Right lobe of liver (tissue), 6 donors: Measurements from ENCODE around the gene ATP13A2. TPM values are rescaled to one million over a fixed set of nuclear protein-coding genes. Genes with fewer than 3 reads are reported as not detected.
A peak's percentile ranks its signal among the peaks of the same experiment; 100 is the strongest.

Source experiments
- ATAC-seq, 4 donors: fragments of 200-7000 bp; cut with Tn5 transposase; one replicate each; pipeline ENCODE4 v1.9.1; 2020; ENCODE audit warnings: mild to moderate bottlenecking in 4 of 4, moderate library complexity in 4 of 4
- DNase-seq, 3 donors: peaks; one replicate each; pipeline ENCODE4 v3.0.0-alpha.2; 2020
- H3K27ac ChIP-seq, 3 donors: fragments of 200-600 bp; one replicate each; pipeline ENCODE4 v1.8.0; 2022
- H3K27me3 ChIP-seq, 2 donors: fragments of 200-600 bp; one replicate each; pipeline ENCODE4 v1.8.0; 2022
- H3K36me3 ChIP-seq, 4 donors: fragments of 200-600 bp; sonication (generic) in 1 of 4; one replicate each; pipeline versions ENCODE4 v1.5.1 to v1.8.0; 2017 to 2022; ENCODE audit warnings: control low read depth in 1 of 4
- H3K4me1 ChIP-seq, 4 donors: fragments of 200-600 bp; sonication (generic) in 1 of 4; one replicate each; pipeline versions ENCODE4 v1.5.1 to v1.8.0; 2017 to 2022; ENCODE audit warnings: control low read depth in 1 of 4
- H3K4me3 ChIP-seq, 3 donors: fragments of 200-600 bp; one replicate each; pipeline ENCODE4 v1.8.0; 2022
- H3K9me3 ChIP-seq, 4 donors: fragments of 200-600 bp; sonication (generic) in 1 of 4; one replicate each; pipeline versions ENCODE4 v1.5.1 to v1.8.0; 2017 to 2022; ENCODE audit warnings: control low read depth in 1 of 4
- POLR2A ChIP-seq: fragments of 450-650 bp; IDR thresholded peaks from one replicate; pipeline ENCODE4 v1.6.1; 2017; ENCODE audit warnings: antibody characterized with exemption, mild to moderate bottlenecking
- WGBS: methylation state at CpG from one replicate; pipeline ENCODE4 v1.1.6; 2018; ENCODE audit warnings: low coverage, low lambda C conversion rate; ENCODE audit not compliant: insufficient coverage; ENCODE audit errors: missing lambda C conversion rate; 5-methylcytosine and 5-hydroxymethylcytosine counted together
- intact Hi-C, 2 donors: fragments of 100-400 bp; cut with DNase I; formaldehyde crosslinking; loops; one replicate each; pipeline versions ENCODE4 v1.11.2 to v1.14.1; 2022
- total RNA-seq, 6 experiments: library from RNA; depleted of rRNA in 2 of 6; stranded (reverse); fragments of >200 nt in 2 of 6; fragmentation: NEBNext Ultra II Directional in 3 of 6; extraction: Animal tissue kit (Norgen Biotek cat#: 25700) in 3 of 6; gene quantifications; one replicate each; pipeline versions ENCODE4 v1.1.0 to v1.2.4, GENCODE V29; 2016 to 2023
- TF ChIP-seq, protein P1 (sequence below), 4 donors: fragments of 200-600 bp in 3 of 4; fragments of 450-650 bp in 1 of 4; IDR thresholded peaks; one replicate each; pipeline versions ENCODE4 v1.5.1 to v1.8.0; 2016 to 2022; ENCODE audit warnings: antibody characterized with exemption in 4 of 4, mild to moderate bottlenecking in 2 of 4
- donor health status: DM: no; HTN: yes; CAD: no.
- donor health status: DM: no; HTN: no; CAD: no.
- donor health status: DM: no; HTN: no; CAD: no.
- donor health status: DM: no; HTN: yes; CAD: no.
- donor health status: DM: no; HTN: yes; CAD: no.

ATP13A2 gene
- total RNA-seq, 6 experiments from 2014 or later, result 5.0 to 12.5 (median 9.2) TPM

DNA sequence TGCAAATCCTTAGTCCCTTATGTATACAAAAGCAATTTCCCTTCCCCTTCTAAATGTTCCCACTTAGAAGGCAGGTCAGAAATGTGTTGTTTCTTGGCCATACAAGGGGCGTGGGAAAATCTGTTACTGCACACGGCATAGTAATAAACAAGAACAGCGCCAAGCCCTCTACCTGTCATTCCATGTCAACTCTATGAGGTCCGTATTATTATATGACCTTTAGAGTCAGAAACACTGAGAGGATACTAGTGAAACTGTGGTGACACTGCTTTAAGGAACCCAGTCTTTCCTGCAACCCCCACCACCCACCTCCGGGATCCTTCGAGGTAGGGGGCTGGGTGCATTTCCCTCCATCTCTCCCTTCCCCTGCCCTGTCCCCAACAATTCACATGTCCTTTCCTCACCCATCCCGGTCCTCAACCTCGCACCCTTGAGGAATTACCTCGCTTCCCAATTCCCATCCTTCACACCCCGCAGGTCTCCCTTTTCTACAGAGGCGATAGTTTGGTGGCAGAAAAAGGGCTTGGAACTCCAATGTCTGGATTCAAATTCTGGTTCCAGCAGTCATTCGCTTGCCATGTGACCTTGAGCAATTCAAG is 41.5 kb upstream of the ATP13A2 start:
- intact Hi-C loops, result no loop called here
- 3% methylated on average over 12 of the region's 12 CpGs for WGBS
- Histone ChIP-seq H3K4me1 (peaks cover 0 to 24% (median 7%) of the 10 kb centered on the region in 4 donors), H3K27me3 (no peaks in the 10 kb centered on the region), H3K9me3 (no peaks in the 10 kb centered on the region), H3K36me3 (peaks cover 0 to 19% (median 3%) of the 10 kb centered on the region in 4 donors), H3K4me3 (peak overlapping the region; percentile 63 to 93 (median 86)), H3K27ac (peak overlapping the region; percentile 81 to 97 (median 94))
- TF ChIP-seq, protein P1, sequence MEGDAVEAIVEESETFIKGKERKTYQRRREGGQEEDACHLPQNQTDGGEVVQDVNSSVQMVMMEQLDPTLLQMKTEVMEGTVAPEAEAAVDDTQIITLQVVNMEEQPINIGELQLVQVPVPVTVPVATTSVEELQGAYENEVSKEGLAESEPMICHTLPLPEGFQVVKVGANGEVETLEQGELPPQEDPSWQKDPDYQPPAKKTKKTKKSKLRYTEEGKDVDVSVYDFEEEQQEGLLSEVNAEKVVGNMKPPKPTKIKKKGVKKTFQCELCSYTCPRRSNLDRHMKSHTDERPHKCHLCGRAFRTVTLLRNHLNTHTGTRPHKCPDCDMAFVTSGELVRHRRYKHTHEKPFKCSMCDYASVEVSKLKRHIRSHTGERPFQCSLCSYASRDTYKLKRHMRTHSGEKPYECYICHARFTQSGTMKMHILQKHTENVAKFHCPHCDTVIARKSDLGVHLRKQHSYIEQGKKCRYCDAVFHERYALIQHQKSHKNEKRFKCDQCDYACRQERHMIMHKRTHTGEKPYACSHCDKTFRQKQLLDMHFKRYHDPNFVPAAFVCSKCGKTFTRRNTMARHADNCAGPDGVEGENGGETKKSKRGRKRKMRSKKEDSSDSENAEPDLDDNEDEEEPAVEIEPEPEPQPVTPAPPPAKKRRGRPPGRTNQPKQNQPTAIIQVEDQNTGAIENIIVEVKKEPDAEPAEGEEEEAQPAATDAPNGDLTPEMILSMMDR (IDR thresholded peaks at IDR 0.05), result no peak
- TF ChIP-seq POLR2A, result no peak
- DNase-seq, result no peak
- ATAC-seq, result no peak

GRCh38 chr1:17052641-17053040 is 40.9 kb upstream of the ATP13A2 start:
- Histone ChIP-seq H3K27ac (peak overlapping the region in 2 of 3 donors; percentile 94 to 97), H3K4me3 (peak overlapping the region; percentile 63 to 93 (median 86)), H3K27me3 (no peaks in the 10 kb centered on the region), H3K9me3 (no peaks in the 10 kb centered on the region), H3K4me1 (peaks cover 0 to 29% (median 9%) of the 10 kb centered on the region in 4 donors), H3K36me3 (peaks cover 0 to 19% (median 3%) of the 10 kb centered on the region in 4 donors)
- no peak for ATAC-seq
- TF ChIP-seq, protein P1 (IDR thresholded peaks at IDR 0.05), result no peak
- no peak for TF ChIP-seq POLR2A
- intact Hi-C loops, result no loop called here
- DNase-seq, result no peak

DNA sequence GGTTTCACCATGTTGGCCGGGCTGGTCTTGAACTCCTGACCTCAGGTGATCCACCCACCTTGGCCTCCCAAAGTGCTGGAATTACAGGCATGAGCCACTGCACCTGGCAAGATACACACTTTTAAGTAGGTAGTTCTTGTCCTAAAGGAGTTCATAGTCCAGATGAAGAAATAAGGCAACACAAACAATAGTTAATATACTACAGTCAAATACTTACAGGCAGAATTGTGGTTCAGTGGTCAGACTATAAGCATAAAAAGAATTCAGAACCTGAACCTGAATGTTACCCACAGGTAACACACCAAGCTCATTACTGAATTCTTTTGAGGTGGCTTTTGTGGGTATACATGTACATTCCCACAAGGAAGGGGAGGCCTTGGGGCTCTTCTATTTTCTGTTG is 40.3 kb upstream of the ATP13A2 start:
- intact Hi-C loops, result no loop called here
- peaks cover 0 to 35% (median 9%) of the 10 kb centered on the region in 4 donors for H3K4me1 ChIP-seq
- peaks cover 0 to 19% (median 3%) of the 10 kb centered on the region in 4 donors for H3K36me3 ChIP-seq
- no CpG with 5 or more reads among the region's 1 CpG for WGBS
- TF ChIP-seq, protein P1 (IDR thresholded peaks at IDR 0.05), result no peak
- TF ChIP-seq POLR2A, result no peak
- H3K4me3 ChIP-seq, result peak overlapping the region in 2 of 3 donors; percentile 86 to 93
- H3K27me3 ChIP-seq, result no peaks in the 10 kb centered on the region
- ATAC-seq (peak in 1 of 4 donors; percentile 2), DNase-seq (no peak)
- H3K27ac ChIP-seq, result peak overlapping the region in 2 of 3 donors; percentile 94 to 97
- H3K9me3 ChIP-seq, result no peaks in the 10 kb centered on the region

DNA sequence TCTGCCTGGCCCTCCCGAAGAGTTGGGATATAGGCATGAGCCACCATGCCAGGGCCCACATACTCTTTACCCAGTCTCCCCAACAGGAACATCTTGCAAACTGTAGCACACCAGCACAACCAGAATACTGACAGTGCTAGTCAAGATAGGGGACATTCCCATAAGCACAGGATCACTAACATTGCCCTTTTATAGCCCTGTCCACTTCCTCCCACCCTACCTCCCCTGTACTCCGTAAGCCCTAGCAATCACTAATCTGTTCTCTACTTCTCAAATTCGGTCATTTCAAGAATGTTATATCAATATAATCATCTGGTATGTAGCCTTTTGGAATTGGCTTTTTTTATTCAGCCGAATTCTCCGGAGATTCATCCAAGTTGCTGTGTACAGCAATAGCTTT is 36.2 kb upstream of the ATP13A2 start:
- WGBS, result 88% methylated on average over 5 of the region's 5 CpGs
- peaks cover 0 to 47% (median 11%) of the 10 kb centered on the region in 4 donors for H3K4me1 ChIP-seq
- H3K9me3 ChIP-seq, result peaks cover 0 to 2% (median 0%) of the 10 kb centered on the region in 4 donors
- H3K36me3 ChIP-seq, result peaks cover 0 to 37% (median 20%) of the 10 kb centered on the region in 4 donors
- ATAC-seq, result no peak
- no peak for TF ChIP-seq POLR2A
- TF ChIP-seq, protein P1 (IDR thresholded peaks at IDR 0.05), result no peak
- DNase-seq, result no peak
- no peak overlapping the region for H3K4me3 ChIP-seq
- no peaks in the 10 kb centered on the region for H3K27me3 ChIP-seq
- H3K27ac ChIP-seq, result no peak overlapping the region
- intact Hi-C loops, result no loop called here
